D721Med (cell line): ENCODE data around the gene SHC3.

Source experiments
- DNase-seq: peaks from one replicate; pipeline ENCODE4 v3.0.0; 2011; ENCODE audit warnings: low spot score; ENCODE audit not compliant: insufficient read length
- FAIRE-seq: peaks from 2 replicates; lab custom pipeline; 2011; peaks lifted over from hg19 to GRCh38; lab: Jason Lieb, UNC
- CTCF ChIP-seq: IDR thresholded peaks from 2 replicates; pipeline ENCODE4 v1.5.1; 2012; ENCODE audit warnings: mild to moderate bottlenecking, control low read depth; ENCODE audit not compliant: insufficient read depth; ENCODE audit errors: missing control alignments

SHC3 gene

DNA sequence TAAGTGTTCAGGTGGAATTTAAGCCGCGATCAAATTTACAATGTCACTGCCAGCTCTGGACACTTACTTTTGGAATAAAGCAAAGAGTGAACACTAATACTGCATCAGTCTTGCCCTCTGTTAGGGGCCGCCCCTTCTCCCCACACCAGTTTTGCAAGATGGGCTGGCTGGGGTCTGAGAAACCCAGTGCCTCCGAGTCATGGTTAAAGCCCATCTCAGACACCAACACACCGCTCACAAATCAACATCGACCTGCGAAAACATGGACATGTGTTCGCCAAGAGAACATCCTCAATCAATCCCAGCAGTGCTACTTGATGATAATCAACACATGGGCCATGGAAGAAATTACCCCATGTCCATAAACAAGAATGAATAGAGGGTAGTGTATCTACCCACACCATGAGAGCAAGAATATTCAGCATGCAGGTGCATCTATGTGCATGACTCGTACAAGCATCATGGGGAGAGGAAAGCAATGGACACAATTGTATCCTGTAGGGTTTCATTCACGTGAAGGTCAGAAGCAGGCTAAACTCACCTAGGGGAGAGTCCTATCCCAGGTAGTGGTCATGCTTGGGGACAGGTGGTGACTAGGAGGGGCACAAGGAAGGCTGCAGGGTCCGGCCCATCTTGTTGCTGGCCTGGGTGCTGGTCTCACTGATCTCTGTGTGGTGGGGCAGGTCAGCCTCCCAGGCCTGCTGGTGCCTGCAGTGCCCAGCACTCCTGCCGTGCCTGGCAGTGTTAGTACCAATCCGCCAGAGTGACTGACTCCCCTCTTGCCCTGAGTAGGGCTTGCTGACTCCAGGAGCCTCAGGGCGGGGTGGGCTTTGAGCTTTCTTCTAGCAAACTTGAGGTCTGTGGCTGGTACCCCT is 182.3 kb downstream of the SHC3 start:
- FAIRE-seq (no peak), DNase-seq (no peak)
- no peak for TF ChIP-seq CTCF

- TF ChIP-seq CTCF = no peak
- FAIRE-seq (no peak), DNase-seq (no peak)
Measured at GRCh38 chr9:88995627-88996026, 183.0 kb downstream of the SHC3 start.

GRCh38 chr9:88995200-88995577 is 183.4 kb downstream of the SHC3 start:
- no peak for FAIRE-seq
- TF ChIP-seq CTCF = no peak
- no peak for DNase-seq

DNA sequence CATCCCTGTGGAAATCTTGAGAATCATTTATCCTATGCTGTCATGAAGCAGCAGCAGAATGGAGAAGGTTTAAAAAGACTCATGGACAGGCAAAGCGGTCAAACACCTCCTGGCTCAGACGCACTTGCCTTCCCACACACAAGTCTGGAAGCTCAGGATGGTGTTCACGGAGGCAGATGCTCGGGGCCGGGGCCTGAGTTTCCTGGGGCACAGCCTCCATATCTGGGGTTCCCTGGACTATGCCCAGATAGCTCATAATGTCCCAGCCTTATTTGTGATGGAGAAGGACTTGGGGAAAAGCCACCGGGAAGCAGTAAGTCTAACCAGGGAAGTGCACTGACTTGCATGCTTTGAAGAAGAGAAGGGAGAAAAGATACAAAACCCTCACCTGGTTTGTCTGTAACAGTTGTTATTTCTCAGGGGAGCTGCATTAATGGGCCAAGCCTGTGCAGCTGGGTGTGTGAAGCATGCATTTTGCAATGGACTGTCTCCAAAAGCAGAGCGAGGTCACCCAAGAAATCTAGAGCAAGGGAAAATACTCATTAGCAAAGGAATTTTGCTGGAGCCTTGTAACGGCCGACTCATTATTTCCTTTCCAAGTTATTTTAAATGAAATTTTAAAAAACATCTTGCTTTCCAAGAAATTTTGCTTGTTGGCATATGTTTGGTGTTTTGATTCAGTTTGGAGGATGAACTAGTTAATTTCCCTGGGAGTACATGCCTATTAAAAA is 184.0 kb downstream of the SHC3 start:
- FAIRE-seq (no peak), DNase-seq (no peak)
- no peak for TF ChIP-seq CTCF

- FAIRE-seq (no peak), DNase-seq (no peak)
- TF ChIP-seq CTCF = no peak
Measured at GRCh38 chr9:88993871-88994460, 184.7 kb downstream of the SHC3 start.

GRCh38 chr9:88993327-88993726 is 185.3 kb downstream of the SHC3 start:
- TF ChIP-seq CTCF = no peak
- DNase-seq = no peak
- no peak for FAIRE-seq
